WTC11 (cell line): Measurements from ENCODE around the gene SERBP1. TPM values are rescaled to one million over a fixed set of nuclear protein-coding genes. Genes with fewer than 3 reads are reported as not detected.

ENCODE experiments used
- ATAC-seq: fragments of 200-7000 bp; cut with Tn5 transposase; 2 replicates; pipeline ENCODE4 v1.10.0; 2021; ENCODE audit warnings: mild to moderate bottlenecking, moderate library complexity
- CTCF ChIA-PET: fragments of 300-600 bp; sonication (Branson Sonifier 250); formaldehyde crosslinking; loops from one replicate; lab custom pipeline; 2021; ENCODE audit warnings: antibody characterized with exemption; lab: Charles Lee
- POLR2A ChIA-PET: fragments of 350-600 bp; sonication (Branson Sonifier 250); formaldehyde crosslinking; loops from one replicate; lab custom pipeline; 2021; ENCODE audit warnings: antibody characterized with exemption; lab: Charles Lee
- DNase-seq: peaks from one replicate; pipeline ENCODE4 v3.0.0; 2021; ENCODE audit warnings: low spot score
- H3K27ac Mint-ChIP-seq: 2 replicates; pipeline ENCODE4 v1.8.0; 2021; ENCODE audit warnings: mixed read lengths
- H3K27me3 Mint-ChIP-seq: 2 replicates; pipeline ENCODE4 v1.8.0; 2021; ENCODE audit warnings: low read depth, mild to moderate bottlenecking, moderate library complexity, mixed read lengths
- H3K36me3 Mint-ChIP-seq: 2 replicates; pipeline ENCODE4 v1.8.0; 2021; ENCODE audit warnings: mixed read lengths
- H3K4me1 Mint-ChIP-seq: 2 replicates; pipeline ENCODE4 v1.8.0; 2022; ENCODE audit warnings: mixed read lengths
- H3K4me3 Mint-ChIP-seq: 2 replicates; pipeline ENCODE4 v1.8.0; 2021; ENCODE audit warnings: mild to moderate bottlenecking, moderate library complexity, mixed read lengths
- H3K9me3 Mint-ChIP-seq: 2 replicates; pipeline ENCODE4 v1.8.0; 2021; ENCODE audit warnings: mixed read lengths
- AFF4 ChIP-seq: sonication (generic); formaldehyde crosslinking; IDR thresholded peaks from 2 replicates; pipeline ENCODE4 v1.8.1; 2023; ENCODE audit warnings: mild to moderate bottlenecking, missing genetic modification reagents, borderline replicate concordance
- AR ChIP-seq: fragments of 250-450 bp; sonication (Bioruptor Pico); IDR thresholded peaks from 2 replicates; pipeline ENCODE4 v1.9.0; 2021; ENCODE audit warnings: mild to moderate bottlenecking
- ATF3 ChIP-seq: sonication (generic); formaldehyde crosslinking; conservative IDR thresholded peaks from 2 replicates; pipeline ENCODE4 v1.8.1; 2022; ENCODE audit warnings: mild to moderate bottlenecking, missing genetic modification reagents
- ATF6 ChIP-seq: sonication (generic); formaldehyde crosslinking; IDR thresholded peaks from 2 replicates; pipeline ENCODE4 v1.8.1; 2023; ENCODE audit warnings: mild to moderate bottlenecking, missing genetic modification reagents
- E2F4 ChIP-seq: sonication (generic); formaldehyde crosslinking; IDR thresholded peaks from 2 replicates; pipeline ENCODE4 v1.8.1; 2022; ENCODE audit warnings: low read depth, mild to moderate bottlenecking, moderate library complexity, missing genetic modification reagents, borderline replicate concordance
- GRHL2 ChIP-seq: fragments of 250-450 bp; sonication (Bioruptor Pico); IDR thresholded peaks from 2 replicates; pipeline ENCODE4 v1.8.0; 2022; ENCODE audit warnings: mild to moderate bottlenecking, moderate library complexity; ENCODE audit not compliant: insufficient replicate concordance, severe bottlenecking
- IRF2 ChIP-seq: sonication (generic); formaldehyde crosslinking; IDR thresholded peaks from 2 replicates; pipeline ENCODE4 v1.8.0; 2022; ENCODE audit warnings: low read depth, missing genetic modification reagents, borderline replicate concordance
- MAX ChIP-seq: sonication (generic); formaldehyde crosslinking; IDR thresholded peaks from 2 replicates; pipeline ENCODE4 v1.8.0; 2022; ENCODE audit warnings: mild to moderate bottlenecking, missing genetic modification reagents
- NFE2L1 ChIP-seq: sonication (generic); formaldehyde crosslinking; IDR thresholded peaks from 2 replicates; pipeline ENCODE4 v1.8.1; 2023; ENCODE audit warnings: missing genetic modification reagents
- NFYB ChIP-seq: sonication (generic); formaldehyde crosslinking; conservative IDR thresholded peaks from 2 replicates; pipeline ENCODE4 v1.8.0; 2022; ENCODE audit warnings: low read depth, missing genetic modification reagents
- OVOL2 ChIP-seq: fragments of 250-450 bp; sonication (Bioruptor Pico); IDR thresholded peaks from 2 replicates; pipeline ENCODE4 v1.9.0; 2021; ENCODE audit warnings: mild to moderate bottlenecking, borderline replicate concordance
- PRRX2 ChIP-seq: fragments of 250-450 bp; sonication (Bioruptor Pico); IDR thresholded peaks from 2 replicates; pipeline ENCODE4 v1.8.0; 2021; ENCODE audit warnings: mild to moderate bottlenecking
- RELA ChIP-seq: sonication (generic); formaldehyde crosslinking; IDR thresholded peaks from 2 replicates; pipeline ENCODE4 v1.8.1; 2022; ENCODE audit warnings: missing genetic modification reagents, mild to moderate bottlenecking, borderline replicate concordance
- SMAD3 ChIP-seq: sonication (generic); formaldehyde crosslinking; IDR thresholded peaks from 2 replicates; pipeline ENCODE4 v1.8.0; 2022; ENCODE audit warnings: missing genetic modification reagents, mild to moderate bottlenecking, borderline replicate concordance
- TEAD1 ChIP-seq: sonication (generic); formaldehyde crosslinking; IDR thresholded peaks from 2 replicates; pipeline ENCODE4 v1.8.0; 2022; ENCODE audit warnings: mild to moderate bottlenecking, missing genetic modification reagents
- ZBTB21 ChIP-seq: sonication (generic); formaldehyde crosslinking; IDR thresholded peaks from 2 replicates; pipeline ENCODE4 v1.8.1; 2023; ENCODE audit warnings: mild to moderate bottlenecking, missing genetic modification reagents, borderline replicate concordance
- ZNF532 ChIP-seq: fragments of 250-450 bp; sonication (Bioruptor Pico); IDR thresholded peaks from 2 replicates; pipeline ENCODE4 v1.9.0; 2021; ENCODE audit warnings: mild to moderate bottlenecking, borderline replicate concordance
- ZSCAN18 ChIP-seq: fragments of 250-450 bp; sonication (Bioruptor Pico); IDR thresholded peaks from 2 replicates; pipeline ENCODE4 v2.1.2; 2022; ENCODE audit warnings: mild to moderate bottlenecking, moderate library complexity
- total RNA-seq: library from RNA; stranded (reverse); gene quantifications from 3 replicates; pipeline ENCODE4 v1.2.3, GENCODE V29; 2021

Gene SERBP1
- total RNA-seq, 1 experiment from 2014 or later: 543 TPM

- H3K4me1 Mint-ChIP-seq: peaks cover 71% of the 10 kb centered on the region
- DNase-seq: no peak
- POLR2A ChIA-PET: interaction anchor here (1.0 kb wide), 1 partner anchor 27 kb away, joined by 6 read pairs; the partner anchor contains the start of gene SERBP1
- no peak for TF ChIP-seq TEAD1 (CRISPR knock-in tag)
- no peak for TF ChIP-seq ATF6
- TF ChIP-seq RELA: no peak
- TF ChIP-seq NFE2L1: no peak
- no peak for TF ChIP-seq AFF4 (CRISPR knock-in tag)
- TF ChIP-seq SMAD3 (CRISPR knock-in tag): no peak
- no peak for TF ChIP-seq ZNF532
- TF ChIP-seq AR: no peak
- no peak for TF ChIP-seq ATF3 (CRISPR knock-in tag)
- no peak for TF ChIP-seq NFYB (CRISPR knock-in tag)
- no peak for TF ChIP-seq PRRX2 (CRISPR knock-in tag)
- CTCF ChIA-PET: interaction anchor here (1.0 kb wide), 1 partner anchor 109 kb away, joined by 5 read pairs; no protein-coding TSS in a partner anchor
- no peak overlapping the region for H3K4me3 Mint-ChIP-seq
- H3K27me3 Mint-ChIP-seq: peaks cover 8% of the 10 kb centered on the region
- H3K36me3 Mint-ChIP-seq: no peaks in the 10 kb centered on the region
- H3K9me3 Mint-ChIP-seq: no peaks in the 10 kb centered on the region
- no peak overlapping the region for H3K27ac Mint-ChIP-seq
- no peak for ATAC-seq
Measured at GRCh38 chr1:67457247-67457646, 27.0 kb upstream of the SERBP1 start.

- ATAC-seq (no peak), DNase-seq (no peak)
- no peak overlapping the region for H3K4me3 Mint-ChIP-seq
- H3K36me3 Mint-ChIP-seq: no peaks in the 10 kb centered on the region
- H3K27ac Mint-ChIP-seq: no peak overlapping the region
- CTCF ChIA-PET: interaction anchor here (0.5 kb wide), 1 partner anchor 28 kb away, joined by 3 read pairs; no protein-coding TSS in a partner anchor
- H3K9me3 Mint-ChIP-seq: no peaks in the 10 kb centered on the region
- POLR2A ChIA-PET: no interaction called here
- H3K27me3 Mint-ChIP-seq: no peaks in the 10 kb centered on the region
- H3K4me1 Mint-ChIP-seq: peaks cover 30% of the 10 kb centered on the region
- TF ChIP-seq MAX (CRISPR knock-in tag) (no peak), PRRX2 (CRISPR knock-in tag) (no peak), IRF2 (CRISPR knock-in tag) (no peak), E2F4 (no peak), GRHL2 (CRISPR knock-in tag) (no peak), OVOL2 (CRISPR knock-in tag) (no peak), ZSCAN18 (CRISPR knock-in tag) (no peak), ZBTB21 (CRISPR knock-in tag) (no peak)
Measured at GRCh38 chr1:67451815-67452214, 21.6 kb upstream of the SERBP1 start.
